EH (cell line): ENCODE measurements around the gene APMAP.
"Not testable (repeated sequence)": the region's sequence is repeated elsewhere in the genome, so short reads cannot be mapped to it uniquely, and the experiment has no call there.

Source experiments
- DNase-seq: peaks from one replicate; pipeline ENCODE4 v3.0.0-alpha.2; 2015; ENCODE audit warnings: low read depth

APMAP gene

GRCh38 chr20:24930724-24931688 is 61.5 kb downstream of the APMAP start:
- DNase-seq, result not testable (repeated sequence)

- DNase-seq, result not testable (repeated sequence)
These were observed 62.5 kb downstream of the APMAP start for GRCh38 chr20:24929867-24930723.

GRCh38 chr20:24929259-24929658 is 63.3 kb downstream of the APMAP start:
- not testable (repeated sequence) for DNase-seq

GRCh38 chr20:24920706-24921105 is 71.8 kb downstream of the APMAP start:
- peak; percentile 18 for DNase-seq

- not testable (repeated sequence) for DNase-seq
These were observed 72.9 kb downstream of the APMAP start for GRCh38 chr20:24919665-24920064.

- DNase-seq, result no peak
These were observed 73.7 kb downstream of the APMAP start for GRCh38 chr20:24918579-24919566.

- peak; percentile 62 for DNase-seq
These were observed 74.6 kb downstream of the APMAP start for GRCh38 chr20:24917797-24918578.

GRCh38 chr20:24917056-24917455 is 75.5 kb downstream of the APMAP start:
- no peak for DNase-seq

- DNase-seq, result no peak
These were observed 76.1 kb downstream of the APMAP start for GRCh38 chr20:24916412-24916811.

- no peak for DNase-seq
These were observed 76.7 kb downstream of the APMAP start for GRCh38 chr20:24915892-24916291.

- DNase-seq, result no peak
These were observed 77.1 kb downstream of the APMAP start for GRCh38 chr20:24915440-24915839.

- no peak for DNase-seq
These were observed 77.9 kb downstream of the APMAP start for GRCh38 chr20:24914388-24915241.

- DNase-seq, result no peak
These were observed 79.4 kb downstream of the APMAP start for GRCh38 chr20:24913076-24913628.
